Activated naive CD4-positive, alpha-beta T cell (primary cell): ENCODE results near the gene SLC7A11.
"Not testable (repeated sequence)": the region's sequence is repeated elsewhere in the genome, so short reads cannot be mapped to it uniquely, and the experiment has no call there.

Source experiments
- DNase-seq, 4 experiments: peaks; one replicate each; lab custom pipeline; 2025; lab: John Stamatoyannopoulos, UW

SLC7A11 gene

GRCh38 chr4:138242834-138243156 lies 646 bp upstream of the SLC7A11 start:
- DNase-seq, result no peak

- DNase-seq, result no peak
These were observed 671 bp downstream of the SLC7A11 start for GRCh38 chr4:138241281-138242075.

- no peak for DNase-seq
These were observed 2.7 kb downstream of the SLC7A11 start for GRCh38 chr4:138239491-138239890.

GRCh38 chr4:138238521-138239292 lies 3.4 kb downstream of the SLC7A11 start:
- DNase-seq, result no peak

- DNase-seq, result not testable (repeated sequence)
These were observed 5.0 kb downstream of the SLC7A11 start for GRCh38 chr4:138237132-138237531.

- DNase-seq, result no peak
These were observed 6.1 kb downstream of the SLC7A11 start for GRCh38 chr4:138236037-138236436.

- no peak for DNase-seq
These were observed 6.7 kb downstream of the SLC7A11 start for GRCh38 chr4:138235419-138235952.

- no peak for DNase-seq
These were observed 7.9 kb downstream of the SLC7A11 start for GRCh38 chr4:138234248-138234647.

- DNase-seq, result no peak
These were observed 8.7 kb downstream of the SLC7A11 start for GRCh38 chr4:138233313-138234034.

GRCh38 chr4:138232364-138232763 lies 9.8 kb downstream of the SLC7A11 start:
- no peak for DNase-seq

GRCh38 chr4:138230048-138230447 lies 12.1 kb downstream of the SLC7A11 start:
- no peak for DNase-seq

- DNase-seq, result no peak
These were observed 13.0 kb downstream of the SLC7A11 start for GRCh38 chr4:138229160-138229559.

GRCh38 chr4:138226351-138226750 lies 15.8 kb downstream of the SLC7A11 start:
- DNase-seq, result no peak

- DNase-seq, result no peak
These were observed 16.7 kb downstream of the SLC7A11 start for GRCh38 chr4:138225477-138225876.

- no peak for DNase-seq
These were observed 17.5 kb downstream of the SLC7A11 start for GRCh38 chr4:138224614-138225013.

GRCh38 chr4:138223231-138223910 lies 18.8 kb downstream of the SLC7A11 start:
- DNase-seq, result no peak

- DNase-seq, result no peak
These were observed 20.1 kb downstream of the SLC7A11 start for GRCh38 chr4:138222046-138222445.

GRCh38 chr4:138218976-138219375 lies 23.2 kb downstream of the SLC7A11 start:
- DNase-seq, result no peak

- no peak for DNase-seq
These were observed 24.6 kb downstream of the SLC7A11 start for GRCh38 chr4:138217567-138217966.

GRCh38 chr4:138216272-138216867 lies 25.8 kb downstream of the SLC7A11 start:
- no peak for DNase-seq

- not testable (repeated sequence) for DNase-seq
These were observed 31.6 kb downstream of the SLC7A11 start for GRCh38 chr4:138210576-138210975.
